Omental fat pad (tissue), 4 donors: ENCODE results near the gene KRTAP10-2. TPM values are rescaled to one million over a fixed set of nuclear protein-coding genes. Genes with fewer than 3 reads are reported as not detected.

Experiments used
- ATAC-seq: fragments of 150-250 bp; one replicate; pipeline ENCODE4 v1.9.1; 2016; ENCODE audit warnings: mild to moderate bottlenecking, moderate library complexity; ENCODE audit not compliant: low FRiP score
- DNase-seq: peaks from one replicate; pipeline ENCODE4 v3.0.0-alpha.2; 2019; ENCODE audit warnings: low spot score
- total RNA-seq, 4 donors: library from RNA; depleted of rRNA; stranded (reverse); fragments of >200 nt; gene quantifications; one replicate each; pipeline ENCODE4 v1.1.0, GENCODE V29; 2016
- TF ChIP-seq, protein P1 (sequence below), 3 donors: fragments of 450-650 bp; IDR thresholded peaks; one replicate each; pipeline ENCODE4 v1.5.1; 2016 to 2017; ENCODE audit warnings: antibody characterized with exemption in 3 of 3, mild to moderate bottlenecking in 3 of 3, moderate library complexity in 2 of 3

The KRTAP10-2 gene
- total RNA-seq, 4 donors from 2014 or later = not detected

- TF ChIP-seq, protein P1, sequence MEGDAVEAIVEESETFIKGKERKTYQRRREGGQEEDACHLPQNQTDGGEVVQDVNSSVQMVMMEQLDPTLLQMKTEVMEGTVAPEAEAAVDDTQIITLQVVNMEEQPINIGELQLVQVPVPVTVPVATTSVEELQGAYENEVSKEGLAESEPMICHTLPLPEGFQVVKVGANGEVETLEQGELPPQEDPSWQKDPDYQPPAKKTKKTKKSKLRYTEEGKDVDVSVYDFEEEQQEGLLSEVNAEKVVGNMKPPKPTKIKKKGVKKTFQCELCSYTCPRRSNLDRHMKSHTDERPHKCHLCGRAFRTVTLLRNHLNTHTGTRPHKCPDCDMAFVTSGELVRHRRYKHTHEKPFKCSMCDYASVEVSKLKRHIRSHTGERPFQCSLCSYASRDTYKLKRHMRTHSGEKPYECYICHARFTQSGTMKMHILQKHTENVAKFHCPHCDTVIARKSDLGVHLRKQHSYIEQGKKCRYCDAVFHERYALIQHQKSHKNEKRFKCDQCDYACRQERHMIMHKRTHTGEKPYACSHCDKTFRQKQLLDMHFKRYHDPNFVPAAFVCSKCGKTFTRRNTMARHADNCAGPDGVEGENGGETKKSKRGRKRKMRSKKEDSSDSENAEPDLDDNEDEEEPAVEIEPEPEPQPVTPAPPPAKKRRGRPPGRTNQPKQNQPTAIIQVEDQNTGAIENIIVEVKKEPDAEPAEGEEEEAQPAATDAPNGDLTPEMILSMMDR (IDR thresholded peaks at IDR 0.05) = no peak
- ATAC-seq (no peak), DNase-seq (no peak)
These were observed 18.0 kb downstream of the KRTAP10-2 start for GRCh38 chr21:44533121-44533890.

DNA sequence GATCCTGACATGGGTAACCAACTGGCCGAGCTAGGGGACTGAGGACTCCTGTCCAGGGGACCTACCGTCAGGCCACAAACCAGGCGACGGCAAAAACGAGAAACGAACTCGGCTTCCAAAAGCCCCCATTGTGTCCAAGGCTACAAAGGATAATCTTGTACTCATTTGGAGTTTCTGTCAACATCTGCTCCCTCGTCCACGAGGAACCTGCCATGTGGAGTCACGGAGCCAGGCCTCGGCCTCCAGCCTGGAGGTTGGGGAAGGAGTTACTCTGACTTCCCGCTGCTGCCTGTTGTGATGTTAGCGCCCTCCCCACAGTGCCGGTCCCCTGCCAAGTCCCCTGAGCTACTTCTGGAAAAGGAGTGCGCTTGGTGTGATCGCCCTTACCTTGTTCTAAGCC, 18.6 kb downstream of the KRTAP10-2 start:
- no peak for ATAC-seq
- DNase-seq = no peak
- TF ChIP-seq, protein P1 (IDR thresholded peaks at IDR 0.05) = no peak

GRCh38 chr21:44531606-44532564, 19.4 kb downstream of the KRTAP10-2 start:
- ATAC-seq (no peak), DNase-seq (no peak)
- TF ChIP-seq, protein P1 (IDR thresholded peaks at IDR 0.05) = no peak

GRCh38 chr21:44530903-44531605, 20.3 kb downstream of the KRTAP10-2 start:
- TF ChIP-seq, protein P1 (IDR thresholded peaks at IDR 0.05) = no peak
- no peak for DNase-seq
- ATAC-seq = no peak

DNA sequence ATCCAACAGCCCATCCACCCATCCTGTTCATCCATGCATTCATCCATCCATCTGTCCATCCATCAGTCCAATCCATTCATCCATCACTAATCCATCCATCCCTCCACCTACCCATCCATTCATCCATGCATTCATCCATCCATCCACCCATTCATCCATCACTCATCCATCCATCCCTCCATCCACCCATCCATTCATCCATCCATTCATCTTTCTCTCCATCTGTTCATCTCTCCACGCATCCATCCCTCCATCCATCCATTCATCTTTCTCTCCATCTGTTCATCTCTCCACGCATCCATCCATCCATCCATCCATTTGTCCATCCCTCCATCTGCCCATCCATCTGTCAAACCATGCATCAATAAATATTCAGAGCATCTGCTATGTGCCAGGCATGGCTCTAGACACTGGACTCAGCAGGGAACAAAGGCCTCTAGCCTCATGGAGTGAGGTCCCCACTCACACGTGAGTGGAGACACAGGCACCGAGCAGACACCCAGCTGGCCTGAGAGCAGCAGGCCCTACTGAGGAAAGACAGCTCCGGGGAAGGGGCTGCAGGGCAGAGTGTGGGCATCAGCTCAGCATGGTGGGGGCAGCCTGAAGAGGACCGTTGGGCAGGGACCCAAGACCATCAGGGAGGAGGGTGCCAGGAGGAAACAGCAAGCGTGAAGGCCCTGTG, 20.9 kb downstream of the KRTAP10-2 start:
- ATAC-seq (no peak), DNase-seq (no peak)
- TF ChIP-seq, protein P1 (IDR thresholded peaks at IDR 0.05) = no peak

GRCh38 chr21:44529503-44530125, 21.7 kb downstream of the KRTAP10-2 start:
- no peak for DNase-seq
- TF ChIP-seq, protein P1 (IDR thresholded peaks at IDR 0.05) = no peak
- no peak for ATAC-seq
